Transverse colon (tissue), 4 donors: Measurements from ENCODE around the gene PLXDC2. TPM values are rescaled to one million over a fixed set of nuclear protein-coding genes. Genes with fewer than 3 reads are reported as not detected.
A peak's percentile ranks its signal among the peaks of the same experiment; 100 is the strongest.

ENCODE experiments used
- DNase-seq: peaks from one replicate; pipeline ENCODE4 v3.0.0-alpha.2; 2019
- H3K27ac ChIP-seq, 4 donors: fragments of 200-600 bp; sonication (generic); 2 replicates each; pipeline ENCODE4 v1.5.1; 2016 to 2018; ENCODE audit warnings: inconsistent platforms in 4 of 4
- H3K27me3 ChIP-seq: fragments of 200-600 bp; sonication (generic); 2 replicates; pipeline ENCODE4 v1.5.1; 2017; ENCODE audit warnings: inconsistent platforms
- H3K36me3 ChIP-seq, 4 donors: fragments of 200-600 bp; sonication (generic); 2 replicates each; pipeline ENCODE4 v1.5.1; 2017 to 2019; ENCODE audit warnings: inconsistent platforms in 4 of 4
- H3K4me1 ChIP-seq, 4 donors: fragments of 200-600 bp; sonication (generic); 2 replicates each; pipeline ENCODE4 v1.5.1; 2017 to 2020; ENCODE audit warnings: inconsistent platforms in 4 of 4
- H3K4me3 ChIP-seq, 4 donors: fragments of 200-600 bp; sonication (generic); 1 replicate in 1 of 4; 2 replicates in 3 of 4; pipeline versions ENCODE4 v1.5.1 to v1.6.1; 2017 to 2019; ENCODE audit warnings: inconsistent platforms in 4 of 4
- H3K9me3 ChIP-seq, 2 donors: fragments of 200-600 bp; sonication (generic); 2 replicates each; pipeline ENCODE4 v1.5.1; 2017 to 2019; ENCODE audit warnings: inconsistent platforms in 2 of 2
- CTCF ChIP-seq, 5 experiments: fragments of 200-600 bp in 3 of 5; fragments of 450-650 bp in 2 of 5; sonication (generic) in 3 of 5; IDR thresholded peaks; 1 replicate in 2 of 5; 2 replicates in 3 of 5; pipeline ENCODE4 v1.5.1; 2016 to 2017; ENCODE audit warnings: antibody characterized with exemption in 5 of 5, inconsistent platforms in 3 of 5, mild to moderate bottlenecking in 2 of 5, moderate library complexity in 1 of 5
- EP300 ChIP-seq: sonication (generic); formaldehyde crosslinking; IDR thresholded peaks from one replicate; pipeline ENCODE4 v1.6.1; 2017; ENCODE audit warnings: antibody characterized with exemption, low read depth
- POLR2A ChIP-seq: fragments of 450-650 bp; IDR thresholded peaks from one replicate; pipeline ENCODE4 v1.6.1; 2016; ENCODE audit warnings: antibody characterized with exemption, mild to moderate bottlenecking, moderate library complexity
- POLR2AphosphoS5 ChIP-seq, 3 donors: sonication (generic); formaldehyde crosslinking; IDR thresholded peaks; one replicate each; pipeline ENCODE4 v1.6.1; 2016; ENCODE audit warnings: antibody characterized with exemption in 3 of 3
- WGBS, 2 donors: methylation state at CpG; one replicate each; pipeline ENCODE4 v1.1.5; 2018; ENCODE audit warnings: low coverage in 1 of 2; 5-methylcytosine and 5-hydroxymethylcytosine counted together
- in situ Hi-C, 4 donors: fragments of 200-750 bp; cut with MboI; loops; one replicate each; pipeline versions ENCODE4 v1.15.0 to v1.15.1; 2017; ENCODE audit warnings: low sequenced_read_pairs in 3 of 4, low pct_ligation_motif_present in 1 of 4, low pct_unique_long_range_greater_than_20kb in 1 of 4
- intact Hi-C: fragments of 100-400 bp; cut with DNase I; formaldehyde crosslinking; loops from one replicate; pipeline ENCODE4 v1.15.1; 2023; ENCODE audit warnings: low total_unique reads
- total RNA-seq, 4 donors: library from RNA; depleted of rRNA; stranded (reverse); fragments of >200 nt; gene quantifications; one replicate each; pipeline ENCODE4 v1.1.0, GENCODE V29; 2016

The PLXDC2 gene
- total RNA-seq, 4 donors from 2014 or later: 12.0 to 32.2 (median 20.3) TPM

- Histone ChIP-seq H3K4me1 (peaks cover 0 to 7% (median 0%) of the 10 kb centered on the region in 4 donors), H3K27ac (no peak overlapping the region), H3K9me3 (no peaks in the 10 kb centered on the region), H3K27me3 (no peaks in the 10 kb centered on the region), H3K4me3 (no peak overlapping the region), H3K36me3 (no peaks in the 10 kb centered on the region)
- in situ Hi-C loops (no loop called here), intact Hi-C loops (no loop called here)
- 79 to 80% methylated on average over 1 to 2 of the region's 2 CpGs for WGBS, 2 donors
- TF ChIP-seq POLR2AphosphoS5 (IDR thresholded peaks at IDR 0.05): no peak
- TF ChIP-seq EP300: no peak
- no peak for TF ChIP-seq POLR2A
- DNase-seq: no peak
Observed at GRCh38 chr10:19974554-19974953, 158.3 kb downstream of the PLXDC2 start.

GRCh38 chr10:19977097-19977521 is 160.9 kb downstream of the PLXDC2 start:
- 77 to 79% methylated on average over 3 of the region's 3 CpGs for WGBS, 2 donors
- no peaks in the 10 kb centered on the region for H3K9me3 ChIP-seq
- TF ChIP-seq CTCF (IDR thresholded peaks at IDR 0.05): no peak
- peak in 1 of 3 donors; percentile 12 for TF ChIP-seq POLR2AphosphoS5 (IDR thresholded peaks at IDR 0.05)
- H3K27ac ChIP-seq: no peak overlapping the region
- no peaks in the 10 kb centered on the region for H3K27me3 ChIP-seq
- H3K36me3 ChIP-seq: no peaks in the 10 kb centered on the region
- no peak for DNase-seq
- no peaks in the 10 kb centered on the region for H3K4me1 ChIP-seq
- no peak overlapping the region for H3K4me3 ChIP-seq
- intact Hi-C loops: no loop called here
- in situ Hi-C loops: no loop called here

- no peaks in the 10 kb centered on the region for H3K9me3 ChIP-seq
- in situ Hi-C loops: no loop called here
- H3K36me3 ChIP-seq: no peaks in the 10 kb centered on the region
- TF ChIP-seq POLR2AphosphoS5 (IDR thresholded peaks at IDR 0.05) (no peak), POLR2A (no peak), CTCF (IDR thresholded peaks at IDR 0.05) (no peak), EP300 (no peak)
- H3K4me1 ChIP-seq: no peaks in the 10 kb centered on the region
- no peak for DNase-seq
- no peak overlapping the region for H3K4me3 ChIP-seq
- no peak overlapping the region for H3K27ac ChIP-seq
- no peaks in the 10 kb centered on the region for H3K27me3 ChIP-seq
- intact Hi-C loops: no loop called here
- WGBS, 2 donors: 85 to 87% methylated on average over 6 of the region's 6 CpGs
Observed at GRCh38 chr10:19979628-19980027, 163.4 kb downstream of the PLXDC2 start.

- in situ Hi-C loops (no loop called here), intact Hi-C loops (no loop called here)
- TF ChIP-seq EP300 (no peak), POLR2A (no peak), POLR2AphosphoS5 (IDR thresholded peaks at IDR 0.05) (no peak), CTCF (IDR thresholded peaks at IDR 0.05) (no peak)
- H3K9me3 ChIP-seq: no peaks in the 10 kb centered on the region
- 85% methylated on average over 5 of the region's 5 CpGs; no CpG with 5 or more reads in 1 of the 2 donors for WGBS, 2 donors
- no peak overlapping the region for H3K27ac ChIP-seq
- no peaks in the 10 kb centered on the region for H3K36me3 ChIP-seq
- no peaks in the 10 kb centered on the region for H3K27me3 ChIP-seq
- H3K4me3 ChIP-seq: no peak overlapping the region
- H3K4me1 ChIP-seq: peaks cover 0 to 2% (median 0%) of the 10 kb centered on the region in 4 donors
- DNase-seq: no peak
Observed at GRCh38 chr10:19983880-19984565, 167.8 kb downstream of the PLXDC2 start.

- no peak for TF ChIP-seq POLR2AphosphoS5 (IDR thresholded peaks at IDR 0.05)
- no peak for TF ChIP-seq CTCF (IDR thresholded peaks at IDR 0.05)
- no peak for TF ChIP-seq POLR2A
- no peak for TF ChIP-seq EP300
- H3K27ac ChIP-seq: peak overlapping the region in 1 of 4 donors; percentile 10
- H3K9me3 ChIP-seq: no peaks in the 10 kb centered on the region
- no peak for DNase-seq
- H3K27me3 ChIP-seq: no peaks in the 10 kb centered on the region
- WGBS, 2 donors: 73 to 80% methylated on average over 3 of the region's 3 CpGs
- no peaks in the 10 kb centered on the region for H3K36me3 ChIP-seq
- no peak overlapping the region for H3K4me3 ChIP-seq
- H3K4me1 ChIP-seq: peaks cover 0 to 2% (median 0%) of the 10 kb centered on the region in 4 donors
- intact Hi-C loops: no loop called here
- in situ Hi-C loops: no loop called here
Observed at GRCh38 chr10:19985745-19986144, 169.5 kb downstream of the PLXDC2 start.
